ENCODE measurements around the gene LCLAT1.

Gene LCLAT1

GRCh38 chr2:30530346-30530745 is 83.3 kb downstream of the LCLAT1 start:
- H3K27ac ChIP-seq (ENCODE audit: low read length): no peak overlapping the region
- ATAC-seq (ENCODE audit: insufficient read depth, low read depth): no peak
- no peaks in the 10 kb centered on the region for H3K4me1 ChIP-seq (ENCODE audit: insufficient read depth, low read length)
- no peaks in the 10 kb centered on the region for H3K79me2 ChIP-seq (ENCODE audit: insufficient read depth, low read length)
- no peak overlapping the region for H3K9ac ChIP-seq (ENCODE audit: low read depth, low read length)
- H3K9me3 ChIP-seq (ENCODE audit: insufficient read depth, low read length, severe bottlenecking): peaks cover 3% of the 10 kb centered on the region
- H3K36me3 ChIP-seq (ENCODE audit: insufficient read depth, low read length): peaks cover 35% of the 10 kb centered on the region
- H3K4me3 ChIP-seq (ENCODE audit: low read depth in 1 of 2, low read length in 2 of 2): no peak overlapping the region
- H3K4me2 ChIP-seq (ENCODE audit: insufficient read depth, low read length): no peak overlapping the region
- no peaks in the 10 kb centered on the region for H4K20me1 ChIP-seq (ENCODE audit: insufficient read depth, low read length)
- H2AFZ ChIP-seq (ENCODE audit: low read depth, low read length): no peak overlapping the region
- no peak for DNase-seq
- no peak for TF ChIP-seq EZH2 (IDR thresholded peaks at IDR 0.05; ENCODE audit: borderline replicate concordance, low read depth, low read length, severe bottlenecking)
- TF ChIP-seq, protein P1, sequence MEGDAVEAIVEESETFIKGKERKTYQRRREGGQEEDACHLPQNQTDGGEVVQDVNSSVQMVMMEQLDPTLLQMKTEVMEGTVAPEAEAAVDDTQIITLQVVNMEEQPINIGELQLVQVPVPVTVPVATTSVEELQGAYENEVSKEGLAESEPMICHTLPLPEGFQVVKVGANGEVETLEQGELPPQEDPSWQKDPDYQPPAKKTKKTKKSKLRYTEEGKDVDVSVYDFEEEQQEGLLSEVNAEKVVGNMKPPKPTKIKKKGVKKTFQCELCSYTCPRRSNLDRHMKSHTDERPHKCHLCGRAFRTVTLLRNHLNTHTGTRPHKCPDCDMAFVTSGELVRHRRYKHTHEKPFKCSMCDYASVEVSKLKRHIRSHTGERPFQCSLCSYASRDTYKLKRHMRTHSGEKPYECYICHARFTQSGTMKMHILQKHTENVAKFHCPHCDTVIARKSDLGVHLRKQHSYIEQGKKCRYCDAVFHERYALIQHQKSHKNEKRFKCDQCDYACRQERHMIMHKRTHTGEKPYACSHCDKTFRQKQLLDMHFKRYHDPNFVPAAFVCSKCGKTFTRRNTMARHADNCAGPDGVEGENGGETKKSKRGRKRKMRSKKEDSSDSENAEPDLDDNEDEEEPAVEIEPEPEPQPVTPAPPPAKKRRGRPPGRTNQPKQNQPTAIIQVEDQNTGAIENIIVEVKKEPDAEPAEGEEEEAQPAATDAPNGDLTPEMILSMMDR (IDR thresholded peaks at IDR 0.05; ENCODE audit: borderline replicate concordance, extremely low read depth, low read length, poor library complexity, severe bottlenecking): no peak
- H3K27me3 ChIP-seq (ENCODE audit: insufficient read depth, low read length, poor library complexity): no peaks in the 10 kb centered on the region

DNA sequence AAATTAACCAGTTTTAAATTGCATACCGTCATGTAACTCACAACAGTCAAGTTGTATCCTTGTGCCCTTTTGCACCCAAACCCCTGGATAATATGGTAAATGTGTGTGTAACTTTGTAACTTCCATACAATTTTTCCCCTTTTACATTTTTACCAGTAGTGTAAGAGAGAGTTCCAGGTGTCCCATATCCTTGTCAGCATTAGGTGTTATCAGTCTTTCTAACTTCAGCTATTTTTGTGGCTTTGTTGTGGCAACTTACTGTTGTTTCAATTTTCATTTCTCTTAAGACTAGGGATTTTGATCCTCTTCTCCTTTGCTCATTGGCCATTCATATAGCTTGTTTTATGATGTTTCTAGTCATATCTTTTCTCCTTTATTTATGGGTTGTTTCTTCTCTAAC is 94.6 kb downstream of the LCLAT1 start:
- Histone ChIP-seq H3K27me3 (ENCODE audit: insufficient read depth, low read length, poor library complexity) (no peaks in the 10 kb centered on the region), H3K27ac (ENCODE audit: low read length) (no peak overlapping the region), H3K9me3 (ENCODE audit: insufficient read depth, low read length, severe bottlenecking) (no peaks in the 10 kb centered on the region), H3K79me2 (ENCODE audit: insufficient read depth, low read length) (no peaks in the 10 kb centered on the region), H3K4me1 (ENCODE audit: insufficient read depth, low read length) (no peaks in the 10 kb centered on the region), H3K36me3 (ENCODE audit: insufficient read depth, low read length) (no peaks in the 10 kb centered on the region), H2AFZ (ENCODE audit: low read depth, low read length) (no peak overlapping the region), H4K20me1 (ENCODE audit: insufficient read depth, low read length) (no peaks in the 10 kb centered on the region), H3K4me2 (ENCODE audit: insufficient read depth, low read length) (no peak overlapping the region), H3K9ac (ENCODE audit: low read depth, low read length) (no peak overlapping the region), H3K4me3 (ENCODE audit: low read depth in 1 of 2, low read length in 2 of 2) (no peak overlapping the region)
- TF ChIP-seq EZH2 (IDR thresholded peaks at IDR 0.05; ENCODE audit: borderline replicate concordance, low read depth, low read length, severe bottlenecking): no peak
- TF ChIP-seq, protein P1 (IDR thresholded peaks at IDR 0.05; ENCODE audit: borderline replicate concordance, extremely low read depth, low read length, poor library complexity, severe bottlenecking): no peak
- no peak for DNase-seq
- ATAC-seq (ENCODE audit: insufficient read depth, low read depth): peak; percentile 79

DNA sequence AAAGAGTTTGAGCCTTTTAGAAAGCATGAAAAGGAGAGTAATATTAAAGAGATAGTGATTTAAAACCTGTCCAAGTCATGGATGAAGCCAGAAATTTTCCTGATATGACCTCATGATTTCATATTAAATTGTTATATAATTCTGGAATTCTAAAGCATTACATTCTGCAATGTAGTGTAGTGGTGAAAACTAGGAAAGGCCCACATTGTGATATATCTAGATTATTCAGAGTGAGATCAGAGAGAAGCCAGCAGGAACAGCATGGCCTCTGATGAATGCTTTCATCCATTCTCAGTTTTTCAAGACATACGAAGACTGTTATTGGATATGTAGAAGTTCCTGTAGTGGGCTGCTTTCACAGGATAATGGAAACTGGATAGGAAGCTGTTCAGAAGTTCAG is 98.8 kb downstream of the LCLAT1 start:
- no peaks in the 10 kb centered on the region for H3K27me3 ChIP-seq (ENCODE audit: insufficient read depth, low read length, poor library complexity)

More for the DNA sequence above, 98.8 kb downstream of the LCLAT1 start:
- H3K4me3 ChIP-seq (ENCODE audit: low read depth in 1 of 2, low read length in 2 of 2): no peak overlapping the region
- TF ChIP-seq, protein P1 (IDR thresholded peaks at IDR 0.05; ENCODE audit: borderline replicate concordance, extremely low read depth, low read length, poor library complexity, severe bottlenecking): no peak
- TF ChIP-seq EZH2 (IDR thresholded peaks at IDR 0.05; ENCODE audit: borderline replicate concordance, low read depth, low read length, severe bottlenecking): no peak
- no peak overlapping the region for H2AFZ ChIP-seq (ENCODE audit: low read depth, low read length)
- DNase-seq (no peak), ATAC-seq (ENCODE audit: insufficient read depth, low read depth) (no peak)
- no peaks in the 10 kb centered on the region for H3K79me2 ChIP-seq (ENCODE audit: insufficient read depth, low read length)
- H3K4me2 ChIP-seq (ENCODE audit: insufficient read depth, low read length): no peak overlapping the region
- no peaks in the 10 kb centered on the region for H3K4me1 ChIP-seq (ENCODE audit: insufficient read depth, low read length)
- no peaks in the 10 kb centered on the region; the same call in 1 of the 2 replicates for H4K20me1 ChIP-seq (ENCODE audit: insufficient read depth, low read length)
- peaks cover 1% of the 10 kb centered on the region for H3K9me3 ChIP-seq (ENCODE audit: insufficient read depth, low read length, severe bottlenecking)
- H3K9ac ChIP-seq (ENCODE audit: low read depth, low read length): no peak overlapping the region
- no peak overlapping the region for H3K27ac ChIP-seq (ENCODE audit: low read length)
- no peaks in the 10 kb centered on the region for H3K36me3 ChIP-seq (ENCODE audit: insufficient read depth, low read length)

Data from DND-41 (cell line).